ENCODE measurements around the gene EFCAB7.

EFCAB7 gene

GRCh38 chr1:63522891-63523728 lies at the start of gene EFCAB7, which contains the start of gene ITGB3BP:
TSS of gene EFCAB7 (plus strand) at chr1:63523525. CDS start at chr1:63525573, 2,048 bp downstream.
TSS of gene ITGB3BP (minus strand) at chr1:63523225. CDS start at chr1:63523133, 92 bp downstream.
- peak; percentile 95 for DNase-seq

GRCh38 chr1:63475761-63476160 lies 47.6 kb upstream of the EFCAB7 start:
- no peak for DNase-seq

GRCh38 chr1:63480057-63480456 lies 43.3 kb upstream of the EFCAB7 start:
- no peak for DNase-seq

- DNase-seq: no peak
Measured at GRCh38 chr1:63486629-63487028, 36.7 kb upstream of the EFCAB7 start.

GRCh38 chr1:63487336-63488065 lies 35.8 kb upstream of the EFCAB7 start:
- DNase-seq: peak; percentile 83

- DNase-seq: no peak
Measured at GRCh38 chr1:63497577-63497976, 25.7 kb upstream of the EFCAB7 start.

- no peak for DNase-seq
Measured at GRCh38 chr1:63498106-63498505, 25.2 kb upstream of the EFCAB7 start.

- no peak for DNase-seq
Measured at GRCh38 chr1:63501256-63501655, 22.1 kb upstream of the EFCAB7 start.

- DNase-seq: no peak
Measured at GRCh38 chr1:63506782-63507181, 16.5 kb upstream of the EFCAB7 start.

- no peak for DNase-seq
Measured at GRCh38 chr1:63509718-63510117, 13.6 kb upstream of the EFCAB7 start.

- DNase-seq: no peak
Measured at GRCh38 chr1:63512584-63512983, 10.7 kb upstream of the EFCAB7 start.

- DNase-seq: no peak
Measured at GRCh38 chr1:63516629-63517028, 6.7 kb upstream of the EFCAB7 start.

- DNase-seq: peak; percentile 15
Measured at GRCh38 chr1:63523738-63524137, 413 bp downstream of the EFCAB7 start.

GRCh38 chr1:63524201-63524600 lies 876 bp downstream of the EFCAB7 start:
- DNase-seq: no peak

- DNase-seq: no peak
Measured at GRCh38 chr1:63532727-63533126, 9.4 kb downstream of the EFCAB7 start.

- no peak for DNase-seq
Measured at GRCh38 chr1:63533931-63534330, 10.6 kb downstream of the EFCAB7 start.

GRCh38 chr1:63534406-63534805 lies 11.1 kb downstream of the EFCAB7 start:
- no peak for DNase-seq

GRCh38 chr1:63537006-63537405 lies 13.7 kb downstream of the EFCAB7 start:
- no peak for DNase-seq

GRCh38 chr1:63537940-63538339 lies 14.6 kb downstream of the EFCAB7 start:
- peak; percentile 18 for DNase-seq

GRCh38 chr1:63545780-63546179 lies 22.5 kb downstream of the EFCAB7 start:
- DNase-seq: peak; percentile 69

GRCh38 chr1:63547621-63548294 lies 24.4 kb downstream of the EFCAB7 start:
- peak; percentile 40 for DNase-seq

GRCh38 chr1:63548303-63548702 lies 25.0 kb downstream of the EFCAB7 start:
- DNase-seq: no peak

GRCh38 chr1:63548877-63549276 lies 25.6 kb downstream of the EFCAB7 start:
- no peak for DNase-seq
